Breast epithelium (tissue), 3 donors: ENCODE results near the gene CLDN9.

ENCODE experiments used
- CTCF ChIP-seq, 3 donors: fragments of 450-650 bp; IDR thresholded peaks; one replicate each; pipeline ENCODE4 v1.5.1; 2016 to 2017; ENCODE audit warnings: antibody characterized with exemption in 3 of 3, mild to moderate bottlenecking in 3 of 3, moderate library complexity in 3 of 3
- POLR2A ChIP-seq: fragments of 450-650 bp; IDR thresholded peaks from one replicate; pipeline ENCODE4 v1.6.1; 2016; ENCODE audit warnings: antibody characterized with exemption, mild to moderate bottlenecking, moderate library complexity
- POLR2AphosphoS5 ChIP-seq, 3 donors: sonication (generic); formaldehyde crosslinking; IDR thresholded peaks; one replicate each; pipeline ENCODE4 v1.6.1; 2017; ENCODE audit warnings: antibody characterized with exemption in 3 of 3

GRCh38 chr16:3027489-3027795 is 14.7 kb downstream of the CLDN9 start:
- TF ChIP-seq CTCF (IDR thresholded peaks at IDR 0.05): no peak
- TF ChIP-seq POLR2A: no peak
- no peak for TF ChIP-seq POLR2AphosphoS5 (IDR thresholded peaks at IDR 0.05)
